OCI-LY7 (cell line): ENCODE results near the gene TJAP1.

Source experiments
- EZH2phosphoT487 ChIP-seq: fragments of 200-600 bp; sonication (generic); IDR thresholded peaks from 2 replicates; pipeline ENCODE4 v1.6.1; 2018; ENCODE audit warnings: low read depth, borderline replicate concordance, mild to moderate bottlenecking, mixed run types, antibody characterized with exemption, low read length, moderate library complexity, mixed read lengths
- TF ChIP-seq, protein P1 (sequence below): fragments of 200-600 bp; sonication (generic); conservative IDR thresholded peaks from 2 replicates; pipeline ENCODE4 v1.5.1; 2014; ENCODE audit warnings: mild to moderate bottlenecking, antibody characterized with exemption, low read length, moderate library complexity, mixed read lengths

DNA sequence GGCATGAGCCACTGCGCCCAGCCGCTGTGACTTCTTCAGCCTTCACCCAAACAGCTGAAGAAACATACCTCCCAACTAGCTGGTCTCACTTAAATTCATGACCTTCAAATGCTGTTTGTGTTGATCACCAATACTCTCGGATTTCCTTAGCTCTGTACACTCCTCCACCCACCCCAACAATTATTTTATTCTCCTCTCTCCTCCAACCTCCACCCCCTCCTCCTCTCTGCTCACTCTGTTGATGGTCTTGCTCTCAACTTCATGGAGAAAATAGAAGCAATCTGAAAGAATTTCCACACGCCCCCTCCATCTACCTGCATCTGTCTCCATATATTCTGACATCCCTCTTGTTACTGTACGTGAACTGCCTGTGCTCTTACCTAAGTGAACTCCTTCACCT, 15.4 kb upstream of the TJAP1 start:
- TF ChIP-seq, protein P1, sequence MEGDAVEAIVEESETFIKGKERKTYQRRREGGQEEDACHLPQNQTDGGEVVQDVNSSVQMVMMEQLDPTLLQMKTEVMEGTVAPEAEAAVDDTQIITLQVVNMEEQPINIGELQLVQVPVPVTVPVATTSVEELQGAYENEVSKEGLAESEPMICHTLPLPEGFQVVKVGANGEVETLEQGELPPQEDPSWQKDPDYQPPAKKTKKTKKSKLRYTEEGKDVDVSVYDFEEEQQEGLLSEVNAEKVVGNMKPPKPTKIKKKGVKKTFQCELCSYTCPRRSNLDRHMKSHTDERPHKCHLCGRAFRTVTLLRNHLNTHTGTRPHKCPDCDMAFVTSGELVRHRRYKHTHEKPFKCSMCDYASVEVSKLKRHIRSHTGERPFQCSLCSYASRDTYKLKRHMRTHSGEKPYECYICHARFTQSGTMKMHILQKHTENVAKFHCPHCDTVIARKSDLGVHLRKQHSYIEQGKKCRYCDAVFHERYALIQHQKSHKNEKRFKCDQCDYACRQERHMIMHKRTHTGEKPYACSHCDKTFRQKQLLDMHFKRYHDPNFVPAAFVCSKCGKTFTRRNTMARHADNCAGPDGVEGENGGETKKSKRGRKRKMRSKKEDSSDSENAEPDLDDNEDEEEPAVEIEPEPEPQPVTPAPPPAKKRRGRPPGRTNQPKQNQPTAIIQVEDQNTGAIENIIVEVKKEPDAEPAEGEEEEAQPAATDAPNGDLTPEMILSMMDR, result no peak
- no peak for TF ChIP-seq EZH2phosphoT487
